ENCODE measurements around the gene DBI.
"Not testable (repeated sequence)": the region's sequence is repeated elsewhere in the genome, so short reads cannot be mapped to it uniquely, and the experiment has no call there.

DBI gene

GRCh38 chr2:119366161-119366648, 572 bp upstream of the DBI start:
- no peak for DNase-seq

- no peak for DNase-seq
These were observed 809 bp downstream of the DBI start for GRCh38 chr2:119367472-119368099.

GRCh38 chr2:119369845-119370244, 3.1 kb downstream of the DBI start:
- DNase-seq, result no peak

- DNase-seq, result no peak
These were observed 4.3 kb downstream of the DBI start for GRCh38 chr2:119371111-119371510.

- peak; percentile 7 for DNase-seq
These were observed 6.2 kb downstream of the DBI start for GRCh38 chr2:119372778-119373568.

GRCh38 chr2:119373907-119374745, 7.3 kb downstream of the DBI start:
- not testable (repeated sequence) for DNase-seq

GRCh38 chr2:119376406-119376805, 9.6 kb downstream of the DBI start:
- not testable (repeated sequence) for DNase-seq

- DNase-seq, result no peak
These were observed 10.0 kb downstream of the DBI start for GRCh38 chr2:119376810-119377209.

- DNase-seq, result no peak
These were observed 10.7 kb downstream of the DBI start for GRCh38 chr2:119377294-119377992.

- DNase-seq, result no peak
These were observed 11.2 kb downstream of the DBI start for GRCh38 chr2:119377993-119378345.

GRCh38 chr2:119378566-119378965, 11.8 kb downstream of the DBI start:
- DNase-seq, result no peak

GRCh38 chr2:119383410-119384140, 16.8 kb downstream of the DBI start:
- DNase-seq, result peak; percentile 96

- no peak for DNase-seq
These were observed 18.2 kb downstream of the DBI start for GRCh38 chr2:119384971-119385370.

GRCh38 chr2:119385466-119385865, 18.7 kb downstream of the DBI start:
- DNase-seq, result no peak

- peak; percentile 58 for DNase-seq
These were observed 20.8 kb downstream of the DBI start for GRCh38 chr2:119387381-119388129.

- DNase-seq, result peak; percentile 58
These were observed 23.0 kb downstream of the DBI start for GRCh38 chr2:119389615-119390306.

GRCh38 chr2:119393971-119394748, 27.4 kb downstream of the DBI start:
- DNase-seq, result no peak

- DNase-seq, result no peak
These were observed 30.4 kb downstream of the DBI start for GRCh38 chr2:119397196-119397595.

GRCh38 chr2:119402106-119402505, 35.3 kb downstream of the DBI start:
- DNase-seq, result no peak
